Muscle layer of colon (tissue), 2 donors: ENCODE results near the gene GARIN5B.

Experiments
- H3K27ac ChIP-seq: one replicate; pipeline ENCODE4 v1.7.0; 2013; ENCODE audit warnings: low read depth, mild to moderate bottlenecking, low read length, moderate library complexity
- H3K27me3 ChIP-seq, 2 donors: one replicate each; pipeline ENCODE4 v1.7.0; 2013; ENCODE audit warnings: low read length in 2 of 2, mild to moderate bottlenecking in 2 of 2; ENCODE audit not compliant: insufficient read depth in 2 of 2, control insufficient read depth in 1 of 2
- H3K36me3 ChIP-seq: one replicate; pipeline ENCODE4 v1.7.0; 2013; ENCODE audit warnings: mild to moderate bottlenecking, low read length; ENCODE audit not compliant: insufficient read depth
- H3K4me1 ChIP-seq: one replicate; pipeline ENCODE4 v1.7.0; 2013; ENCODE audit warnings: mild to moderate bottlenecking, low read length; ENCODE audit not compliant: insufficient read depth
- H3K4me3 ChIP-seq, 2 donors: one replicate each; pipeline ENCODE4 v1.7.0; 2013; ENCODE audit warnings: low read length in 2 of 2, low read depth in 1 of 2, mild to moderate bottlenecking in 1 of 2, moderate library complexity in 1 of 2
- H3K9ac ChIP-seq: one replicate; pipeline ENCODE4 v1.7.0; 2013; ENCODE audit warnings: low read length
- H3K9me3 ChIP-seq: one replicate; pipeline ENCODE4 v1.7.0; 2013; ENCODE audit warnings: mild to moderate bottlenecking, low read length
- donor health status: abdominal sarcoma.
- donor health status: Adenocarcinoma of cecum.

Gene GARIN5B

DNA sequence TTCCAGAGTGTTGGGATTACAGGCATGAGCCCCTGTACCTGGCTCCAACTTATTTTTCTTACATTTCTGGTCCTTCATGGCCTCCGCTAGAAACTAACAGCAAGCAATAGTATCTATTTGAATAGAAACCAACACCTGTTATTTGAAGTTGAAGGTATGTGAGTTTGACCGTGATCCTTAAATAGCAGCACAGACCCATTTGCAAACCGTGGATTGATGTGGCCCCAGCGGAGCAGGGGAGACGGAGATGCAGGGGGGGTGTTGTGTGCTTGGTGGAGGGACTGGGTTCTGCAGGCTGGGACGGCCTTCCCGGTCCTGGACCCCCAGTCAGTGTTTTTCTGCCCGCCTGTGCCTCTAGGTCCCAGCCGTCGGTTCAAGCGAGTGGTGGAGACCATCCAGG is 54.8 kb downstream of the GARIN5B start:
- Histone ChIP-seq H3K4me3 (no peak overlapping the region), H3K27me3 (no peaks in the 10 kb centered on the region), H3K27ac (no peak overlapping the region), H3K9me3 (no peaks in the 10 kb centered on the region), H3K4me1 (no peaks in the 10 kb centered on the region), H3K9ac (no peak overlapping the region), H3K36me3 (peaks cover 33% of the 10 kb centered on the region)

DNA sequence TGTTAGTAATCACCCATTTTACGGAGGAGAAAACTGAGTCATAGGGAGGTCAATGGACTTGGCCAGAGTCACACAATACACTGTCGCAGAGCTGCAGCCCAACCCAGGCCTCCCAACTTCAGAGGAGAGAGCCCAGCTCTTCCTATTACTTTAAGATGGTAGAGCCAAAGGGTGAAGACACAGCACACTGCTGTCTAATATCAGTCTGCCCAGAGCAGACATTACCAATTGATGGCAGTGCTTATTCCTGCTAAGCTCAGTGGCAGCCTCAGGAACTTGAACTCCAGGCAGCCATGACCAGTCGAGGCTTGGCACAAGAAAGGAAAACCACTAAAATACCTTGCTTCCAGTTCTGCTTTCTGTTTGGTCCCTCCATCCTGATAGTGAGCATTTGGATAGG is 56.3 kb downstream of the GARIN5B start:
- Histone ChIP-seq H3K27ac (no peak overlapping the region), H3K4me3 (no peak overlapping the region), H3K36me3 (peaks cover 41% of the 10 kb centered on the region), H3K4me1 (peaks cover 4% of the 10 kb centered on the region), H3K27me3 (no peaks in the 10 kb centered on the region), H3K9ac (no peak overlapping the region), H3K9me3 (no peaks in the 10 kb centered on the region)

DNA sequence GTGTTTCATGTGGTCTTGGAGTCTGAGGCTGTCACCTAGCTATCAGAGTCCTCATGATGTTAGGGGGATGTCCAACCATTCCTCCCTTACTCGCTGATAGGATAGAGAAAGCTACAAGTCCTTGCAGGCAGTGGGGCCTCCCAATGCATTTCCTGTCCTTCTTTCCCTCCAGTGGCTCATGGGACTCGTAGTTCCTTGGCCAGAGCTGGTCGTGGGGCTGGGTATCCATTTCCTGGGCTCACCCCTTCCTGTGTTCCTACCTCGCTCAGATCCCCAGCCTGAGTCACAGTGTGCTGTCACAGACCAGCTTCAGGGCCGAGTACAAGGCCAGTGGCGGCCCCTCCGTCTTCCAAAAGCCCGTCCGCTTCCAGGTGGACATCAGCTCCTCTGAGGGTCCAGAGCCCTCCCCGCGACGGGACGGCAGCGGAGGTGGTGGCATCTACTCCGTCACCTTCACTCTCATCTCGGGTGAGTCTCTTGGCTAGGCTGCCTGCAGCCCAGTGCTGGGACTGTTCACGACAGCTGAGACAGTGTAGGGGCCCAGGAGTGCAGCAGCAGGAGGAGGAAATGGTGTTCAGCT is 57.0 kb downstream of the GARIN5B start:
- Histone ChIP-seq H3K9me3 (no peaks in the 10 kb centered on the region), H3K27me3 (no peaks in the 10 kb centered on the region), H3K9ac (no peak overlapping the region), H3K4me1 (peaks cover 9% of the 10 kb centered on the region), H3K36me3 (peaks cover 41% of the 10 kb centered on the region), H3K4me3 (no peak overlapping the region), H3K27ac (no peak overlapping the region)

DNA sequence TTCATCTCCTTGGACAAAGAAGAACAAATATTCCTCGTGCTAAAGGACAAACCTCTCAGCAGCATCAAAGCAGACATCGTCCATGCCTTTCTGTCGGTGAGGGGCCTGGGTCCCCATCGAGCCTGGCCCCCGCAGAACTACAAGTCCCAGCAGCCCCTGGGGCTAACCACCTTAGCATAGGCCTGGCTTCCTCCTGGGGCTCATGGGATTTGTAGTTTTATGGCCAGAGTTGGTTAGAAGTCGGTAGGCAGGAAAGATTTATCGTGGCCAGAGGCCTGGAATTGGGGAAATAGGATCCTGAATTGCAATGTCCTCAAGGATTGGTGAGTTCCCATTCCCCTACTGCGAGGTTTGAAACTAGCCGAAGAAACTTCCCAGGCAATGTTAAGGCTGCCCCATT is 57.6 kb downstream of the GARIN5B start:
- Histone ChIP-seq H3K9me3 (no peaks in the 10 kb centered on the region), H3K4me3 (no peak overlapping the region), H3K4me1 (peaks cover 9% of the 10 kb centered on the region), H3K27ac (no peak overlapping the region), H3K9ac (no peak overlapping the region), H3K36me3 (peaks cover 41% of the 10 kb centered on the region), H3K27me3 (no peaks in the 10 kb centered on the region)

DNA sequence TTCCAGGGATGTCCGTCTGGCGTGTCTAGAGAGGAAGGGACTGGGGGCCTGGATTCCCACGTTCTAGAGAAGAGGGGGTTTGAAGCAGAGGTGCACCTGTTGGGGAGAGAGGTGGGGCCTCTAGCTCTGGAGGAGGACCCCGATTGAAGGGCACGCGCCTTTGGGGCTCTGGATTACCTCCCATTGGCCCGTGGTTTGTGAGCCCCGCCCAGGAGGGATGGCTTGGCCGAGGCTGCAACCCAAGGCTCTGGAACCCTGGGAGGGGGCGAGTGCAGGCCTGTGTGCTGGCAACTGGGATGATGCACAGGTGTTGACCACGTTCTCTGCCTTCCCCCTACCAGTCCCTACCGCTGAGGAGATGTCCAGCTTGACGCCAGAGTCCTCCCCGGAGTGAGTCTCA is 58.1 kb downstream of the GARIN5B start:
- Histone ChIP-seq H3K4me1 (peaks cover 9% of the 10 kb centered on the region), H3K9ac (no peak overlapping the region), H3K36me3 (peaks cover 41% of the 10 kb centered on the region), H3K27ac (no peak overlapping the region), H3K9me3 (no peaks in the 10 kb centered on the region), H3K4me3 (no peak overlapping the region), H3K27me3 (no peaks in the 10 kb centered on the region)
